Measurements from ENCODE around the gene FMNL2.

Gene FMNL2

GRCh38 chr2:152449578-152449977 is 114.6 kb downstream of the FMNL2 start:
- no peak for DNase-seq (ENCODE audit: low read depth)

DNA sequence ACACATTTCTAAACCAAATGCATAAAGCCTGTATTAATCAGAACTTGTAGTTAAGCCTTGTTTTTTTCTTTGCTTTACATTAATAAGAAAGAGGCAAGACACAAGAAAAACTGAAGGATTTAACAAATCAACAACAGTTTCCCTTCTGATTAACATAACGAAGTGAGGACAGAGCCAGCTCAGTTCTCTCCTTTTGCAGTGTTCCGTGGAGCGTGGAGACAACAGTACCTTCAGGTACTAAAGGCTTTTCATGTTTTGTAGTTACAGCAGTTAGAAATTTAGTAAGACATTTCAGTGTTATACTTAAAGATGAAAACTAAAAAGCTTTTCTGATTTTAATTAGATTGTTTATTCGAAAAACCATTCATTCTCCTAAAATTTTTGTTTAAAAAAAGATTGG is 115.2 kb downstream of the FMNL2 start:
- no peak for DNase-seq (ENCODE audit: low read depth)

DNA sequence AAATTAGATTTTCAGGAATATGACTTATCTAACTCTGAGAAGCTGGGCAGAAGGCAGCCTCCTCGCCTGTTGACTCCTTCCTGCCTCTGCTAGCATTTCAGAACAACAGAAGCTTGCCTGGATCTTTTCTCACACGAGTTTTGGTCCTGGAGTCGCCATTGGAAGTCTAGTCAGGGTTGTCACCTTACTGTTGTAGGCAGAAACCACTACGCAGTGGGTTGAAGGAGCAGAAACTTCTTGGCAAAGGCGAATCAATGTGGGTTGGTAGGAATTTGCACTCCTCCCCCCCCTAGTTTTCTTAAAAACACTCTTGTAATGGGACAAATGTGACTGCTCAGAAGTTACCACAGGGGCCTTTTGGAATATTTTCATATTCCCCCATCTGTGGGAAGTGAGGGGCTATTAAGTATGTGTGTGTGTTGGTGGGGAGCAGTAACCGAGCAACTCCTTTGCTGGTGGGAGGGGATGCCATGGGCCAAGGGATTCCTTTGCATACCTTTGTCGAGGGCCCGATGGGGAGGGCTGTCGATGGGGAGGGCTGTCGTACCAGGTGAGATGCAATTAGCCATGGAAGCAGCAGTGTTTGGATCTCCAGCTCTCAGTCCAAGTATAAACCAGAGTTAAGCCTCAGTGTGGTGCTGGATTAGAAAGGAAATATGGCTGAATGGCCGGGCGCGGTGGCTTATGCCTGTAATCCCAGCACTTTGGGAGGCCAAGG is 117.4 kb downstream of the FMNL2 start:
- no peak for DNase-seq (ENCODE audit: low read depth)

DNA sequence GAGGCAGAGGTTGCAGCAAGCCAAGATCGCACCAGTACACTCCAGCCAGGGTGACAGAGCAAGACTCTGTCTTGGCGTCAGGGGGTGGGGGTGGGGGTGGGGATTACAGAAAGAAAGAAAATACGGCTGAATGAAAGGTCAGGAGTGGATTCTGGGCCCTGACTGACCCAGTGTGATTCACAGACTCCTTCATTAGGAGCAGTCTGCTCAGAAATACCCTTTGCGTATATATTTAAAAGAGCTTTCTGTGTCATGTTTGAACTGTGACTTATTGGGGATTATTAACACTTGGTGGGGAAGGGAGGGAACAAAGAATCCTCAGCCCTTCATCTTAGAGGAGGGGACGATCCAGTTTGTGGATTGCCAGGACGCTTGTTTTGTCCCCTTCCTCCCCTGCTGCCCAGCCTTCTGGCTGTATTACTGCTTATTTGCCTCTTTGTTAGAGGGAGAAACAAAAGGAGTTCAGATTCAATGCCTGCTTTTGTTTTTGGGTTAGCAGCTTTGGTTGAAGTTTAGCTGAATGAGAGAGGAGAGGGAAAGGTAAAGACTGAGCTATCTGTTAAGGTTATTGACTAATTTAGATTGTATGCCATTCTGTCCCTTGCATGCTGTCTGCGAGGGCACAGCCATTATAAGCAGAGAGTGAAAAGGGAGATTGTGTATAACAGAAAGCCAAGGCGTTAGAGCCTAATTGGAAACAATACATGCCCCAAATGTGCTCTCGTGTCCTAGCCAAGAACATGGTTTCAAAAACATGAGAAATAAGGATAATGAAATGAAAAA is 118.3 kb downstream of the FMNL2 start:
- no peak for DNase-seq (ENCODE audit: low read depth)

- no peak for DNase-seq (ENCODE audit: low read depth)
Measured at GRCh38 chr2:152454371-152454770, 119.4 kb downstream of the FMNL2 start.

GRCh38 chr2:152454960-152455359 is 120.0 kb downstream of the FMNL2 start:
- DNase-seq (ENCODE audit: low read depth): no peak

- no peak for DNase-seq (ENCODE audit: low read depth)
Measured at GRCh38 chr2:152455738-152456137, 120.8 kb downstream of the FMNL2 start.

DNA sequence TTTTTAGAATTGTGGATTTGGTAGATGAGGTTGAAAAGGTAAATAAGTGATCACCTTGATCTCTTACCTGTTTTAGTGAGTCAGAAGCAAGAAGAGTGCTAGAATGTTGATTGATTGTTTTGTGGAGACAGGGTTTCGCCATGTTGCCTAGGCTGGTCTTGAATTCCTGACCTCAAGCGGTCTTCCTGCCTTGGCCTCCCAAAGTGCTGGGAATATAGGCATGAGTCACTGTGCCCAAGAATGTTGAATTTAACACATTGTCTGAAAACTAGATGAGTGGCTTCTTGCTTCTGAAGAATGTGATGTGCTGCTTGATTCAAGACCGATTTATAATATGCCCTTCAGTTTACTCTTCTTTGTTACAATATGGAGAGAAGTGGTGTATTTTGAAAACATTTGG is 121.3 kb downstream of the FMNL2 start:
- peak; percentile 61 for DNase-seq (ENCODE audit: low read depth)

DNA sequence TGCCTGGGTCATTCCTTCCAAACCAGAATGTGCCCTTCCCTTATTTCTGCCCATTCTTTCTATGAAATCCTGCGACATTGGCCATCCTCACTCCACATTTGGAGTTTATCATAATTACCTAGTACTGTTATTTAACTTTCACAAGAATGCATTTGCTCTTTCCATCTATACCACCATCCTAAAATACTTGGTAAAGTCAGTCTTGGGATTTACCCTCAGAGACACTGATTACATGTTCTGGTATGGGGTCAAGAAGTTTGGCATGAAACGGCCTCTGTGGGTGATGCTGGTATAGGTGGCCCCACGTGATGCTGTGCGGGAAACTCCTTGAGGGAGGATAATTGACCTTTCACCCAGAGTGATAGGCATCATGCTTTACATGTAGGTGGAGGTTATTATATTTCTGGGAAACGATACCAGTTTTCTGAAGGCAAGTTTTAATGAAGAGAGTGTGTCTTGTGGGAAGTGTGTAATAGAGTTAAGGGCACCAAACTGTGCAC is 123.5 kb downstream of the FMNL2 start:
- DNase-seq (ENCODE audit: low read depth): no peak

DNA sequence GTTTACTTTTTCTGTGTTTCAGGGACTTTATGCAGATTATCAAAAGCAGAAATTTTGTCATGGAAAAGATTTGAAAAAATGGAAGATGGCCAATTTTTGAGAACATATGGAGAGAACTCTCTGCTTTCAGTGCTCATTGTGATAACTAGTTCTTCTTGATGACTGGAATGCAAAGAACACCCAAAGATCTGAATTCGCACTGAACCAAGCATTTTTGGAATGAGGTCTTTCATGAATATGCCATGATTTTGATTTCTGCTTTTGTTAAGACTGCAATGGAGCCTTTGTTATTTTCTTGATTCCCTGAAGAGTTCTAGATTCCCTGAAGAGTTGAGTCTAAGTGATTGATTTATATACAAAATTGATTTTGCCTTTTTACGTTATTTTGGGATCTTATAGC is 124.1 kb downstream of the FMNL2 start:
- DNase-seq (ENCODE audit: low read depth): no peak

GRCh38 chr2:152460567-152460966 is 125.6 kb downstream of the FMNL2 start:
- no peak for DNase-seq (ENCODE audit: low read depth)

GRCh38 chr2:152462120-152462519 is 127.1 kb downstream of the FMNL2 start:
- DNase-seq (ENCODE audit: low read depth): no peak

DNA sequence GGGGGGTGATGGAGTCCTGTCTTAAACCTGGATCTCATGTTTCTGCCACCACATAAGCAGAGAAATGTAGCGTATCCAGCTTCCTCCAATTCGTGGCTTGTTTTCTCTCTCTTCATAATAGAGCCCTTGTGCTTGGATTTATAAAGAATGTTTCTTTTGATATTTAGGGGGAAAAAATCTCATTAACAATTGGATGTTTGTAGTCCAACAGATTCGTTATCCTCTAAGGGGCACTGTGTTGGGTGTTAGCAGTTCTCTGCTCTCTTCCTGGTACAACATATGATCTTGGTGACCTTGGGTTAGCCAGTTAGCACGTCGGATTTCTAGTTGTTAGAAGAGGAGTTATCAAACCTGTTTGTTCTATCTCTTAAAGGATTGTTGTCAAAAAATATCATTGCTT is 127.8 kb downstream of the FMNL2 start:
- no peak for DNase-seq (ENCODE audit: low read depth)

DNA sequence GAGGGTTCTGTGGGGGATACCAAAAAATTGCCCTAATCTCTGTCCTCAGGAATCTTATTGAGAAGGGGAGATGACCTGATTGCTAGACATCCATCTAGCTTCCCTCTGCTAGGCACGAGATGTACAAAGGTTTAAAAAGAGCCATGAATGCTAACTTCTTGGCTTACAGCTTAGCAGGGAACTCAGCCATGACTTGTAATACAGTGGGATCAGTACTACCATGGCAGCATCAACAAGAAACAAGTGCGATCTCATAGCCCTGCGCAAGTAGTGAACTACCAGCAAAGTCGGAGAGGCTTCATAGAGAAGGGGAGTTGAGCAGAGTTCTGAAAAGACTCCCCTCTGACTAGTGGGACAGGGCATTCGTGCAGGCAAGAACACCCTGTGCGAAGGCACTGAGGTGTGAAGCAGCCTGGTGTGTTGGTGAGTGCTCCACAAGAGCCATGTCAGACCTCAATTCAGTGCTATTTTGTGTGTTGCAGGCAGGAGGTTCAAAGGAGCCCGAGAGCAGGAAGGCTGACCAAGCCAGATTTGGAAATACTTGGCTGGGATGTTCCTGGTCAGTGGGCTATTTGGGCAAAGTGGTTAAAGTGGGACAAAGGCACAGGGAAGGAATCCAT is 130.0 kb downstream of the FMNL2 start:
- DNase-seq (ENCODE audit: low read depth): no peak

GRCh38 chr2:152465541-152465940 is 130.6 kb downstream of the FMNL2 start:
- DNase-seq (ENCODE audit: low read depth): no peak

GRCh38 chr2:152466041-152466440 is 131.1 kb downstream of the FMNL2 start:
- DNase-seq (ENCODE audit: low read depth): peak; percentile 72

- DNase-seq (ENCODE audit: low read depth): peak; percentile 76
Measured at GRCh38 chr2:152466980-152467676, 132.2 kb downstream of the FMNL2 start.

DNA sequence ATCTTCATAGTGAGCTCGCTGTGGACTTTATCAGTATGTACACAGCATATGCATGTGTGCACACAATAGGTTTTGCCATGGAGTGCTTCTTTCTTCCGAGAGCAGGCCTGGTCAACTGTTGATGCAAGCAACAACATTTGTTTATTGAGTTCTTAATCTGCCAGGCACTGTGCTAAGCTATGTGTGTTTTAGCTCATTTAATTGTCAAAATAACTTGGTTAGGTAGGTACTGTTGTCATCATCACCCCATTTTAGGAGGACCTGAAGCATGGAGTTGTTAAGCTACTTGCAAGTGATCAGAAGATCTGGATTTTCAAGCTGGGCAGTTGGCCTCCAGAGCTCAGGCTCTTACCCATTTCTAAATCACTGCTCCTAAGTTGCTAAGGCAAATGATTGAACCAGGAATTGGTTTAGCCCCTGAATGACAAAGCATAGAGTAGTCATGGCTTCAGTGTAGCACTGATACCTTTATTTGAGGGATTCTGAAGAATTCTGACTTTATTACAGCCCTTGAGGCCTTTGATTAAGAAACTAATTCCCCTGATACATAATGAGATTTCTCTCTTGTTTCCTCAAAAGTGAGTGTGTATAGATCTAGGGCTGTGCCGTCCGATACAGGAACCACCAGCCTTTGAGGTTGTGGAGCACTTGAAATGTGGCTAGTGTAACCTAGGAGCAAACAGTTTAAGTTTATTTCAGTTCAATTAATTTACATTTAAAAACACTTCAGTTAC is 132.9 kb downstream of the FMNL2 start:
- DNase-seq (ENCODE audit: low read depth): no peak

- DNase-seq (ENCODE audit: low read depth): no peak
Measured at GRCh38 chr2:152468899-152469692, 134.1 kb downstream of the FMNL2 start.

Data from amniotic epithelial cell (primary cell).